ENCODE measurements around the gene ZBTB11.

DNA sequence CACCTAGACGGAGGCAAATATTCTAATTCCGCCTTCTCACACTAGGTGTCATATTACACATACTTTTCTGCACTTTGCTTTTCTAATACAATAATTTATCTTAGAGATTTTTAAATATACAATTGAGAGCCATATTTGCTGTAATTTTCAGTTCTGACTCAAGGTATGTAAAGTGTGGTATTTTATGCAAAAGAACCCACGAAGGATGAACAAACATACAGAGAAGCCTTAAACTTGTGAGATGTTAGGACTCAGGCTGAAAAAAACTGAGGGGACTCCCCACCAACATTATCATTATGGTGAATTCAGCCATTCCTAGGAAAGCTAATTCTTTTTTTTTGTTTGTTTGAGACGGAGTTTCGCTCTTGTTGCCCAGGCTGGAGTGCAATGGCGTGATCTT lies 9.6 kb downstream of the ZBTB11 start:
- no peak for TF ChIP-seq EZH2phosphoT487 (IDR thresholded peaks at IDR 0.05; ENCODE audit: insufficient read depth, low read depth)
- TF ChIP-seq EZH2 (IDR thresholded peaks at IDR 0.05; ENCODE audit: insufficient read depth, poor library complexity, severe bottlenecking) = no peak
